ENCODE results near the gene YY1AP1. TPM values are rescaled to one million over a fixed set of nuclear protein-coding genes. Genes with fewer than 3 reads are reported as not detected.
"Not testable (repeated sequence)": the region's sequence is repeated elsewhere in the genome, so short reads cannot be mapped to it uniquely, and the experiment has no call there.

The YY1AP1 gene
- total RNA-seq, 2 experiments from 2014 or later: 56.2 to 60.5 TPM

DNA sequence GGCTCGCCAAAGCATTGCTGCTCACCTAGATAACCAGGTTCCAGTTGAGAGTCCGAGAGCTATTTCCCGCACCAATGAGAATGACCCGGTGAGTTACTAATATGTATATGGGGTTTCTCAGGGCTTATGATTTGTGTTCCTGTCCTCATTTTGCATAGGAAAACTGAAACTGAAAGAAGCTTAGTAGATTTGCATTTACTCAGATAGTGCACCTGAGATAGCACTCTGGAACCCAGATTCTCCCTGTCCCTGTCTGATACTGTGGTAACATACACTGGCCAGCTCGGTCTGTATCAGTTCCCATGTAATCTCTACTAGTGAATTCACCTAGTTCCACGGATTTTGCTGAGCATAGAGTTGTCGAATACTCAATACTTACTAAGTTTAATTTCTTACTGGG is 28.5 kb upstream of the YY1AP1 start:
- no peaks in the 10 kb centered on the region for H3K9me3 Mint-ChIP-seq
- H3K27ac Mint-ChIP-seq: no peak overlapping the region
- TF ChIP-seq, protein P1, sequence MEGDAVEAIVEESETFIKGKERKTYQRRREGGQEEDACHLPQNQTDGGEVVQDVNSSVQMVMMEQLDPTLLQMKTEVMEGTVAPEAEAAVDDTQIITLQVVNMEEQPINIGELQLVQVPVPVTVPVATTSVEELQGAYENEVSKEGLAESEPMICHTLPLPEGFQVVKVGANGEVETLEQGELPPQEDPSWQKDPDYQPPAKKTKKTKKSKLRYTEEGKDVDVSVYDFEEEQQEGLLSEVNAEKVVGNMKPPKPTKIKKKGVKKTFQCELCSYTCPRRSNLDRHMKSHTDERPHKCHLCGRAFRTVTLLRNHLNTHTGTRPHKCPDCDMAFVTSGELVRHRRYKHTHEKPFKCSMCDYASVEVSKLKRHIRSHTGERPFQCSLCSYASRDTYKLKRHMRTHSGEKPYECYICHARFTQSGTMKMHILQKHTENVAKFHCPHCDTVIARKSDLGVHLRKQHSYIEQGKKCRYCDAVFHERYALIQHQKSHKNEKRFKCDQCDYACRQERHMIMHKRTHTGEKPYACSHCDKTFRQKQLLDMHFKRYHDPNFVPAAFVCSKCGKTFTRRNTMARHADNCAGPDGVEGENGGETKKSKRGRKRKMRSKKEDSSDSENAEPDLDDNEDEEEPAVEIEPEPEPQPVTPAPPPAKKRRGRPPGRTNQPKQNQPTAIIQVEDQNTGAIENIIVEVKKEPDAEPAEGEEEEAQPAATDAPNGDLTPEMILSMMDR (IDR thresholded peaks at IDR 0.05): no peak
- intact Hi-C loops (cut with micrococcal nuclease): no loop called here
- H3K27me3 Mint-ChIP-seq: no peaks in the 10 kb centered on the region
- peaks cover 9% of the 10 kb centered on the region for H3K4me1 Mint-ChIP-seq (ENCODE audit: low read depth)
- no peak for ATAC-seq
- ChIA-PET CTCF (interaction anchor here (1.4 kb wide), 2 partner anchors 9 to 467 kb away, joined by 3 read pairs; no protein-coding TSS in a partner anchor), POLR2A (no interaction called here)
- DNase-seq: no peak
- H3K4me3 Mint-ChIP-seq: no peak overlapping the region
- peaks cover 28% of the 10 kb centered on the region for H3K36me3 Mint-ChIP-seq (ENCODE audit: low read depth)

DNA sequence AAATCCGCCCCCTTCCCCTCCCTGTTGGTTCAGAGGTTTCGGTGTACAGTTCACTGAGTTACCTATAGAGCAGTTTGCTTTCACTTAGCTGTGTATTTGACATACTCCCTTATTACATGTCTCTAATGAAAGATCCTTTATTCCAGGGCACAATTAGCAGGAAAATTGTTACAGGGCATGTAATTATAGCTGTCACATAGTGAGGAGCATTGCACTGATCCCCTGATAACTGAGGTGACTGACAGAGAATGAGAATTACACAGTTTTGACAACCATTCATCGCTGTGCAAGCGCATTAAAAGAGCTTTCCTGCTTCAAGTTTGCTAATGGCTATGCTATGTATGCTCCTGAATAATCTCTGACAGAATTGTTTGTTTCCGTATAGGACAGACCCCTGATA is 27.2 kb upstream of the YY1AP1 start:
- H3K36me3 Mint-ChIP-seq (ENCODE audit: low read depth): peaks cover 29% of the 10 kb centered on the region
- TF ChIP-seq, protein P1 (IDR thresholded peaks at IDR 0.05): no peak
- H3K27ac Mint-ChIP-seq: peak overlapping the region; percentile 7
- DNase-seq (no peak), ATAC-seq (no peak)
- H3K27me3 Mint-ChIP-seq: no peaks in the 10 kb centered on the region
- H3K4me3 Mint-ChIP-seq: no peak overlapping the region
- peaks cover 9% of the 10 kb centered on the region for H3K4me1 Mint-ChIP-seq (ENCODE audit: low read depth)
- intact Hi-C loops (cut with micrococcal nuclease): no loop called here
- CTCF ChIA-PET: interaction anchor here (0.6 to 1.5 kb wide), 3 partner anchors 13 to 466 kb away, joined by 3 to 6 read pairs (median 3); partner anchors contain the start of gene ENTREP3
- no peaks in the 10 kb centered on the region for H3K9me3 Mint-ChIP-seq
- POLR2A ChIA-PET: no interaction called here

DNA sequence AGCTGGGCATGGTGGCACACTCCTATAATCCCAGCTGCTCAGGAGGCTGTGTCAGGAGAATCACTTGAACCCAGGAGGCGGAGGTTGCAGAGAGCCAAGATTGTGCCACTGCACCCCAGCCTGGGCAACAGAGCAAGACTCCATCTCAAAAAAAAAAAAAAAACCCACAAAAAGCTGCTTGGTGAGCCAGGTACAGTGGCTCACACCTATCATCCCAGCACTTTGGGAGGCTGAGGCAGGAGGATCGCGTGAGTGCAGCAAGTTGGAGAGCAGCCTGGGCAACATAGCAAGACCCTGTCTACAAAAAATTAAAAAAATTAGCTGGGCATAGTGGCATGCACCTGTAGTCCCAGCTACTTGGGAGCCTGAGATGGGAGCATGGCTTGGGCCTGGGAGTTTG is 26.5 kb upstream of the YY1AP1 start:
- DNase-seq; H3K27ac Mint-ChIP-seq; H3K4me1 Mint-ChIP-seq (ENCODE audit: low read depth); ATAC-seq; H3K4me3 Mint-ChIP-seq; H3K9me3 Mint-ChIP-seq; H3K27me3 Mint-ChIP-seq; intact Hi-C loops (cut with micrococcal nuclease); POLR2A ChIA-PET: not testable (repeated sequence)
- peaks cover 31% of the 10 kb centered on the region for H3K36me3 Mint-ChIP-seq (ENCODE audit: low read depth)
- CTCF ChIA-PET: interaction anchor here (0.6 to 1.5 kb wide), 2 partner anchors 14 to 460 kb away, joined by 3 to 6 read pairs; partner anchors contain the start of gene ENTREP3

DNA sequence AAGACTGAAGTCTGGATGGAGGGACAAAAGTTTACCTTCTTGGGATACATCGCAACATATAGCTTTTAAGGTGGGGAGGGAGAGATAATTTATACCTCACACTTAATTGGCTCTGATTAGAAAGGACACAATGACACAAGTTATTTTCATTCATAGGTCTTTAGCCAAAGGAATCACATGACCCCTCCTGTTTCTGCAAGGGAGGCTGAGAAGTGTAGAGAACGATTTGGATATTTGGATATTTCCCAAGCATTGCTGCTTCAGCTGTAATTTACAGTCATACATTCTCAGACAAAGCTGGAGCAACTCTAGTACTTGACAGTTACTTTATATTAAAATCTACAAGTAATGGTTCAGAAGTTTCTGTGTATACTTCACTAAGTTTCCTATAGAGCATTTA is 24.5 kb upstream of the YY1AP1 start:
- Mint-ChIP-seq H3K4me1 (ENCODE audit: low read depth) (peaks cover 9% of the 10 kb centered on the region), H3K27ac (no peak overlapping the region), H3K36me3 (ENCODE audit: low read depth) (peaks cover 34% of the 10 kb centered on the region), H3K4me3 (no peak overlapping the region), H3K27me3 (no peaks in the 10 kb centered on the region), H3K9me3 (no peaks in the 10 kb centered on the region)
- CTCF ChIA-PET: interaction anchor here (0.6 kb wide), 1 partner anchor 67 kb away, joined by 3 read pairs; no protein-coding TSS in a partner anchor
- intact Hi-C loops (cut with micrococcal nuclease): no loop called here
- POLR2A ChIA-PET: no interaction called here
- TF ChIP-seq, protein P1 (IDR thresholded peaks at IDR 0.05): no peak
- ATAC-seq (no peak), DNase-seq (no peak)

DNA sequence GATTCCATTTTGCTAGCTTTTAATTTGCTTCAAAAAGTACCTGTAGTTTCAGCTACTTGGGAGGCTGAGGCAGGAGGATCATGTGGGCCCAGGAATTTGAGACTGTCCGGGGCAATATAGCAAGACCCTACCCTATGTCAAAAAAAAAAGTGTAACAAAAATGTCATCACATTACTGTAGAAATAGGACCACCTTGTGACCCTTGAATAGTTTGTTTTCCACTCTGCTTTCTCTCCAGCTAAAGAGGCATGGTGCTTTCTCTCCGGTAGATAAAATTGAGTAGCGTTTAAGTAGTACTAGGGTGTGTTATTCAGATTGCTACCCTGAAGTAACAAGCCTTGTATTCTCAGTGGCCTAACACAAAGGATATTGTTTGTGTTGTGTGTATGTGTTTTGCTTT is 24.1 kb upstream of the YY1AP1 start:
- H3K27me3 Mint-ChIP-seq; H3K27ac Mint-ChIP-seq; POLR2A ChIA-PET; DNase-seq; H3K9me3 Mint-ChIP-seq; ATAC-seq; intact Hi-C loops (cut with micrococcal nuclease); H3K4me3 Mint-ChIP-seq: not testable (repeated sequence)
- CTCF ChIA-PET: interaction anchor here (0.6 kb wide), 1 partner anchor 66 kb away, joined by 3 read pairs; no protein-coding TSS in a partner anchor
- Mint-ChIP-seq H3K36me3 (ENCODE audit: low read depth) (peaks cover 36% of the 10 kb centered on the region), H3K4me1 (ENCODE audit: low read depth) (peaks cover 11% of the 10 kb centered on the region)

DNA sequence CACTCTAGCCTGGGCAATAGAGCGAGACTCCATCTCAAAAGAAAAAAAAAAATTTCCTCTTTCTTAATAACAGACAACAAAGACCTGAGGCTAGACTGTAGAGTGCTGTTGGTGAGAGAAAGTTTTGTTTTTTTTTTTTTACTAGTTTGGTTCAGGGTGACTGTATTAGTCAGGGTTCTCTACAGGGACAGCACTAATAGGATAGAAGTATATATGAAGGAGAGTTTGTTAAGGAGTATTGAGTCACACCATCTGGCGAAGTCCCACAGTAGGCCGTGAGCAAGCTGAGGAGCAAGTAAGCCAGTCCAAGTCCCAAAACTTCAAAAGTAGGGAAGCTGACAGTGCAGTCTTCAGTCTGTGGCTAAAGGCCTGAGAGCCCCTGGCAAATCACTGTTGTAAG is 22.9 kb upstream of the YY1AP1 start:
- DNase-seq; H3K27ac Mint-ChIP-seq; H3K4me3 Mint-ChIP-seq; CTCF ChIA-PET; POLR2A ChIA-PET; H3K9me3 Mint-ChIP-seq; H3K4me1 Mint-ChIP-seq (ENCODE audit: low read depth); ATAC-seq; intact Hi-C loops (cut with micrococcal nuclease); H3K27me3 Mint-ChIP-seq: not testable (repeated sequence)
- peaks cover 32% of the 10 kb centered on the region for H3K36me3 Mint-ChIP-seq (ENCODE audit: low read depth)
